Inferior parietal cortex (tissue), 1 donor: ENCODE measurements around the gene CCDC158.
A peak's percentile ranks its signal among the peaks of the same experiment; 100 is the strongest.
"Not testable (repeated sequence)": the region's sequence is repeated elsewhere in the genome, so short reads cannot be mapped to it uniquely, and the experiment has no call there.

Experiments
- DNase-seq: peaks from one replicate; pipeline ENCODE4 v3.0.0-alpha.2; 2016; ENCODE audit errors: extremely low spot score

CCDC158 gene

DNA sequence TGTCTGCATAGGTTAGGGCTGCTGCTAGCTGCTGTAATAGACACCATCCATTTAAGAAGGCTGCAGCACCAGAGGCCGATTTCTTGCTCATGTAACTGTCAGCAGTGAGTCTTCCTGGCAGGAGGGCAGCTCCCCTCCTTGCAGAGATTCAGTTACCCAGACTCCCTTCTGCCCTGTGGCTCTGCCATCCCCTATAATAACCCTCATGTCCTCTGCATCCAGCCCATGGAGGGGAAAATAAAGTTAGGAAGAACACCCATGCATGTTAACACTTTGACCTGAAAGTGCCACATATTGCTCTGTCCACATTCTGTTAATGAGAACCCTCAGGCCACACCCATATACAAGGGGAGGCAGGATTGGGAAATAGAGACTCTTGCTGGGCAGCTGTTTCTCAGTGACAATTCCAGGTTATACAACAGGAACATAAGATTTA lies 109.0 kb downstream of the CCDC158 start:
- no peak for DNase-seq

DNA sequence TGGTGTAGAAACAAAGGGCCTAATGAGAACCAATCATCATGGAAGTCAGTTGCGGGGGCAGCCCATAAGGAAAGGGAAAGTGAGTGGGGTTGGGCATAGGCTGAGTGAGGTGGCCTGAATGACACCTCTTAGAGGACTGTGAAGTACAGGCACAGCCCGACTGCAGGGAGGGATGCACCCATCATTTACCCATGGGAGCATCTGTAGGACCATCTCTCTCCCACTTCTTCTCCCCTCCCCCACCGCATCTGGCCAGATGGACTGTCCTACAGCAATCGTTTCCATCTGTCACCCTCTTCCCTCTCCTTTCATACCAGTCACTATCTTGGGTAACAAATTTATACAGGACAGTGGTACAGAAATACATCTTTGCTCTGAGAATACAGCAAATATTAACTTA lies 110.3 kb downstream of the CCDC158 start:
- no peak for DNase-seq

DNA sequence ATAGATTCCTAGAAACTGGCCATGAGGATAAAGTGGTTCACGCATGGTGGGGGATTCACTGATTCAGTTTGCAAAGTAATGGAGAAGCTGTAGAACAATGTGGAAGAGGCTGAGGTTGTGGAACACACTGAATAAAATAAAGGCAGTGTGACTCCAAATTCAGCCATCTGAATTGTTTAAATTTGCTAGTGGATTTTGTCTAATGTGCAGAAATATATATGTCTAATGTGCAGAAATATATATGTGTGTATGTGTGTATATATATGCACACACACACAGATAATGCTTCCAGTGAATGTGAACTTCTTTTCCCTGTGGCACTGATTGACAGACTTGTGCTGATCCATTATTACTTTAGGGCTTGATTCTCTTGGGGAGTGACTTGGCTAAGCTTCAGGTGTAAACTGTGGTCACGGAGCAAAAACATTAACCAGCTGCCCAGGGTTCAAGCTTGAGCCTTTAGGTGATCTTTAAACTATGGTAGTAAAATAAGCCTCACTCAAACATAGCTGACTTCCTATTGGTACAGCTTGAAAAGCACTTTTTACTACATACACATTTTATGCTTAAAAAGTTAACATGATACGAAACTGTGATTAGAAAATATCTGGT lies 110.9 kb downstream of the CCDC158 start:
- DNase-seq, result no peak

DNA sequence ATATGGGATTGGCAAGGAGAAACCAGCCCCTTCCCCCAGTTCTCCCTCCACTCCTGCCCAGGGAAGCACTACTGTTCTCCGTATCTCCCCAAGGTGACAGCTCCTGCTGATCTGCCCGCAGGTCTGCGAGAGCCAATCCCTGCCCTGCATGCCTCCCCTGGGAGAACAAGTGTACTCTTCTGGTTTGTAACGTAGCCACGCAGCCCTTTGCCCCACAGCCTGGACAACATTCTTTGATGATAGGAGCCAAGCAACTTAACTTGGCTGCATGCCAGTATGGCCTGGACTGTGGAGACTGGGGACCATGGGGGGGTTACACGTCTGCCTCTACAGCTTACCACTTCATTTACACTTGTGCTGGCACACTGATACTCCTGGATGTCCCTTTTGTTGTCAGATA lies 112.4 kb downstream of the CCDC158 start:
- DNase-seq, result no peak

DNA sequence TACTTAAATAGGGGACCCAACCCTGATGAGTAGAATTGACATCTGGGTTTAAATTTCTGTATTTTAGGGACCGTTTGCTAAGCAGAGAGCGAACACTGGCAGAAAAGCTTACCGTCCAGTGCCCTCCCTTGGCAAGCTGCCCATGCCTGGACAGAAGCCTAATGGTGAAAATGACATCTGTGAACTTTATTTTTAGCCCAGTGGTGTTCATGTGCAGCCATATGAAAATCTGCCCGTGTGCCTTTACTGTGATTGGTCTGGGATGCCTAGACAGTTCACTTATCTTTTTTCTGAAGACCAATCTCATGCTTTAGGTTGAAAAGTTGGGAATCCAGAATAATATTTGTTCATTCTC lies 113.3 kb downstream of the CCDC158 start:
- no peak for DNase-seq

DNA sequence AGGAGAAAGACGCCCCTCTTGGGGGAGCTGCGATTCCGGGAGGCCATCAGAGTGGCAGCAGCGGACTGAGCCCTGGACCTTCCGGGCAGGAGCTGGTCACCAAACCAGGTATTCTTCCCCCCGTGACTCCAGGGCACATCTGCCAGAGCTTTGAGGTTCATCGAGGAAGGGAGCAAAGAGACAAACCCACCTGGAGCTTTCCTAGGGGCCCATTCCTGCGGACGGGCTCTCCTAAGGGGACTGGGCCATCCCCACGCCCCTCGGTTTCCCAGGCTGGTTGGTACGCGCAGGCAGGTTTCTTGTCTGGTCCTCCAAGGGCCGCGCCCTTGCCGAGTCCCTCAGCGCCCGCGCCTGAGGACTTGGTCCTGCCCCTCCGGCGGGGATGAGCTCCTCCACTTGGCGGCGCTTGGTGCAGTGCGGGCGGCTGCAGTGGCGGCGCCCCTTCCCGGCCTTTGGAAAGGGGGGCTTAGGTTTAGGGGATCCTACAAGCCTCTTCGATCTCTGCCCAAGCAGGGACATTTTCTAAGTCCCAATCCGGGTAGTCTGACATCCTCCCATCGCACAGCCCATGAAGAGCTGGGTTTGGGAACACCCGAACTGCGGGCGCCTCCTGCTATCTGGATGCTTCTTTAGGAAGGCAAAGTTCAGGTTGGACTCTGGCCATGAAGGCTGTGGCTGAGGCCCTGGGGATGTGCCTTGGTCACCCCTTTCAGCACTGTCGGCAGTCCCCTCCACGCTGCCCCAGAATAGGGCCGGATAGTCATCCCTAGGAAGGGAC lies 113.9 kb downstream of the CCDC158 start:
- DNase-seq, result peak; percentile 20

DNA sequence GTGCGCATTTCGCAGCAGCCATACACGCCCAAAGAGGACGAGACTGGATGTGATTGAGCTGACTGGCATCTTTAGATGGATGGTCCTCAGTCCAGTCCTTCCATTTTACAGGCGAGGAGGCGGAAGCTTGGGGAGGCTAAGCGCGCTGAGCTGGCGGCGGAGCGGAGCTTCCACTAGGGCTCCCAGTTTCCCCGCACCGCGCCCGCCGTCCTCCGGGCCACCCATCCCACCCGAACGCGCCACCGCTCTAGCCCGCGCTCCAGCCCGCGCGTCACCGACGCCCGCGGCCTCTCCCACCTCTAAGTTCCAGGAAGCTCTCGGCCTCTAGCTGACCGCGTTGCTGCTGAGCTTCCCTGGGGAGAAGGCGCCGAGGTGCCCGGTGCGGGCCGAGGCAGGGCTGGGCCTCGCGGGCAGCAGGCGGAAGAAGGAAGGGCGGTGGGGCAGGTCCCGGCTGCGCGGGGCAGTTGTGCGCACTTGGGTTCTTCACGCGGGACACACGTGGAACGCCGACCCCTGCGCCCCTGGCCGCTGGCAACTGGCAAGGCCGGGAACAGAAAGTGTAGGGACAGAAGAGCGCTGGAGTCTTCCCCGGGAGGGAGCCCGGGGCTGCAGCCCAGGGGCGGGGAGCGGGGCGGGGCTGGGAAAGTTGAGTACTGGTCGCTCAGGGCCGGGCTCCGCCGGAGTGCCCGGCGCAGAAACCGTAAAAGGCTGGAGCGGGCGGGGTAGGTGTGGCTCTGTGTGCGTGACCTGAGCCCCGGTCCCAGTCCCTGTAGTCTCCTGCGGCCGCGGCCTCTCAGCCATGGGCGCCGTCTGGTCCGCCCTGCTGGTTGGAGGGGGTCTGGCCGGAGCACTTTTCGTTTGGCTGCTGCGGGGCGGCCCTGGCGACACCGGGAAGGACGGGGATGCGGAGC lies 114.7 kb downstream of the CCDC158 start, which contains the start of gene STBD1:
STBD1 (plus strand) TSS at position 763 of the 911 bp plus-strand sequence; CDS start at position 800, 37 bp downstream.
- DNase-seq, result peak; percentile 22

DNA sequence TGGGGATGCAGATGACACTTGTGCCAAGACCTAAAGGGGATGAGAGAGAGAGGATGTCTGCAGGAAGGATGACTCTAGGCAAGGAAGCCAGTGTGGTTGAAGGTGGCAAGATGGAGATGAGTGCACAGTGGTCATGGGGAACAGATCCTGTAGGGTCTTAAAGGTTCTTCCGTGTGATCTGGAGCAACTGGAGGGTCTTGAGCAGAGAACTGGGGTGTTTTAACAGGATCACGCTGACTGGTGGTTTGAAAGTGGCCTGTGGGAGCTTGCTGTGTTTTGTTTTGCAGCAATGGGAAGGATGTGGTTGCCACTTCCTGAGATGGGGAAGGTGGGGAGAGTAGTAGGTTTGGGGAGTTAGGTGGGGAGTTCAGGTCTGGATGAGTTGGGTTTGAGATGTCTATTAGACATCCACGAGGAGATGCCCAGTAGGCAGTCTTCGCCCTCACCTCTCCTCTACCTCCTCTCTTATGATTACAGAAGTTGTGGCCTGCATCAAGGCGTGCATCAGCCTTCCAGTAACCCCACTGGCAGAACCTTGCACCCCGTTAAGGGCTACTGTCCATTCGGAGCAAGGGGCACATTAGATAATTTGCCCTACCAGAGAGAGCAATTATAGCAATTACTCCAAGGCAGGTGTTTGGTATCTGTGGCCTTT lies 115.8 kb downstream of the CCDC158 start:
- DNase-seq, result no peak

DNA sequence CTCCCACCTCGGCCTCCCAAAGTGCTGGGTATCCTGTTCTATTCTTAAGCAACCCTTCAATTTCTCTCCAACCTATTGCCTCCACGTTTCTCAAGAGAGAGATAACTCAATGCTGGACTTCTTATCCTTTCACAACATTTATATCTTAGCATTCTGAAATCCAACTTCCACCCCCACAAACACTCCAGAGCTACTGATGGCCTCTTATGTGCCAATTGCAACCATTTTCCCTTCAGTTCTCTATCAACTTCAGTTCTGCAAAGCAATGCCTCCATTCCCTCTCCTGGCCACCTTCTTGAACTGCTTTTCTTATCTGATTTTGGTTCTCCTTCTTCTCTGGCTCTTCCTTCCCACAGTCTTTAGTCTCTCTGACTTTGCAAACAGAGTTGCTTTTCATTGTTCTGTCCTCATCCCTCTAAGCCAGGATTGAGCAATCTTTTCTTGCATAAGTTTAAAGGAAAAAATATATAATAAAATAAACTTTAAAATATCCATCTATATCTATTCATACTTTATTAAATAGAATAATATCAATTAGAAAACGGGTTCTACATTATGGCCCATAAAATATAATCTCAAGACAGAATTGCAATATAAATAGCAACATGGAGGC lies 118.0 kb downstream of the CCDC158 start:
- DNase-seq, result no peak

DNA sequence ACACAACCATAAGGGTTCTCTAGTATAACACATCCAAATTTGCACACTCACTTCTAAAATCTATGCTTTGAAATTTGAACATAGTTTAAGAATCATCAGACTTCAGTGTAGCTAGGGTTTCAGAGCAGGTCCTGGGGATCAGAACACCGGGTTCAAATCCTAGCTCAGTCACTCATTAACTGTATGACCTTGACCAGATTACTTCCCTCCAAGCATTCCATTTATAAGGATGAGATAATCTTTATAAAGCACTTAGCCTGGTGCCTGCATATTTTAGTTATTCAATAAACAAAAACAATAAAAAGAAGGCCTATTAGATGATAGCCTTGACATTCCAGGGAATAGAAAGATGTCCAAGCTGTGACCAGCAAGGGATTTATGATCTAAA lies 119.2 kb downstream of the CCDC158 start:
- no peak for DNase-seq

DNA sequence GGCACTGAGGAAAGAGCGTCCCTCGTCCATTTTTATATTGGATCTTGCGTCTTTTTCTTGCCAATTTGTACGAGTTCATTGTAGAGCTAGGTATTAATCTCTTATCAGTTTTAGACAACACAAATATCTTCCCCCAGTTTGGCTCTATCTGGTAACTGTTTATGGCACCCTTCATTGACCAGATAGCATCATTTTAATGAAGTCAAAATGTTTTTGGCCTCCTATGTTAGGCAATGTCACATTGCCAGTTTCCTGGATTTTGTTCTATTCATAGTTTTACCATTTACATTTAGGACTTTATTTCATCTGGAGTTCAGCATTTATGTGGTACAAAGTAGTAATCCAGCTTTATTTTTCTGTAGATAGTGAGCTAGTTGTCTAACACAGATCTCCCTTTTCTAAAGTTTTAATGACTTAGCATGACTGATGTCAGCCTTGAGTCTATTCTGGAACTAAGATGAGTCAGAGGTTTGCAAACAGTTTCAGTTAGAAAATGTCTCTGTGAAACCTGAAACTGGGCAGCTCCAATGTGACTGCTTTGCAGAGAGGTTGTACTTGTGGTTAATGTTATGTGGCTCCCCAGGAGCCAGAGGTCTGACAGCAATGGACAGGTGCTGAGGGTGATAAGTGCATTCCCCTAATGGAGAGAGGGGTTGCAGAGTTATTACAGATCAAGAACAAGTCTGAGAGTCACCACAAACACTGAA lies 119.7 kb downstream of the CCDC158 start:
- DNase-seq, result peak; percentile 75

DNA sequence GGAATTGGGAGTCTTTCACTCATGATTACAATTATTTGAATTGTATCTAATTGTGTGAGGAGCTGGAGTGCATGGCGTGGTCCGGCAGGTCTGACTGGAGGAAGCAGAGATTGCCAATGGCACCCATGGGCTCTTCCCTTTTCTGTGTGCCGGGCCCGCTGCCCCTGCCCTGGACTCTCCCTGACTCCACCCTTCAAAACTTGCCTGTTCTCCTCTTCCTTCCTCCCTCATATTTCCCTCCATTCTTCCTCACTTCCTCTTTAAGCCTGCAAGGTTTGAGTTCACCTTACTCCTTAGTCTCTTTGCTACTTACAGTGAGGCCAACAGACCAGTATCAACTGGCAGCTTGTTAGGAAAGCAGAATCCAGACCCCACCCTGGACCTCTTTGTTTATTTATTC lies 120.9 kb downstream of the CCDC158 start:
- no peak for DNase-seq

DNA sequence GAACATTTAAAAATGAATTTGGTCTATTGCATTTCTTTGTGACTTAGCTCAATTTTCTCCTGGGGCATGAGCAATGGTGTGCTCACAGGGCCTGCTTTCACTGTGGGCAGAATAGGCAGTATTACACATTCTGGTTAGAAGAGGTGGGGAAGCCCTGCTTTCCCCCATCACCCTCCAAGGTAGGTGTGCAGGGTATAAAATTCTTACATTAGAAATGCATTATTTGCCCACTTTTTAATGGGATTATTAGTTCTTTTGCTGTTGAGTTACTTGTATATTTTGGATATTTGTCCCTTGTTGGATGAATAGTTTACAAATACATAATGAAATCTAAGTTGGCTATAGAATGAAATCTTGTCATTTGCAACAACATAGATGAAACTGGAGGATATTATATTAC lies 122.7 kb downstream of the CCDC158 start:
- DNase-seq, result no peak

DNA sequence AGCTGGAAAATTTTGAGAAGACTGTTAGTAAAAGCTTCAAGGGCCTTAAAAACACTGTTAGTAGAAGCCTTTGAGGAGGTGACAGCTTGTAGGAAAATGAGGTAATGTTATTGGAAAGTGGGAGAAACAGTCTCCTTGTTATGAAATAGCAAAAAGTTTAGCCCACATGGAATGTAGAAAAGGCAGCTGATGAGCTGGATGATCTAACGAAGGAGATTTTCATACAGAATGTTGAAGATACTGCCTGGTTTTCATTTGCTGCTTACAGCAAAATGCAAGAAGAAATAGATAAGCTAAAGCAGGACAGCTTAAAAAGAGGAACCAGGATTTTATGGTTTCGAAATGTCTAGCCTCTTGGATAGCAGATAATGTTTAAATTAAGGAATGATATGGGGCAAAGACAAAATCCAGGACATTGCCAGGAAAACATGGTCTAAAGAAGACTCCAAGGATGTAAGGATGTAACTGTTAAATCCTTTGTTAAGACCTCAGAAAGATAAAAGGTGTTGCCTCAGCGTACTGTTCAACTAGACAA lies 124.6 kb downstream of the CCDC158 start:
- no peak for DNase-seq

DNA sequence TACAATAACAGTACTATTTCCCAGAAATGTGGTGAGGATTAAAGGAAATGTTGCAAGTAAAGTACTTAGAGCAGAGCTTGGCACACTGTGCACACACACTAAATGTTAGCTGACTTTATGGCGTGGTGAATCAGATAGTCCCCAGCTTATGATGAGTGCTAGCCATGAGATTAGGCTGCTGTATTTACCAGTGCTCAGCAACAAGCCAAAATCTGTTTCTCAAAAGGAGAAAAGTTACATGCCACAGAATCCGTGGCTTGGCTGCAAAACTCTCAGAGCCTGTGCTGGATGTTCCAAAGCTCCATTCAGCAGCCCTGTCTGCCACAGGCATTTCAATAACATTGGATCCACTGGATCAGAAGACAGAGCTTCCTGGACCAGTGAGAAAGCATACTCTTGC lies 127.2 kb downstream of the CCDC158 start:
- no peak for DNase-seq

DNA sequence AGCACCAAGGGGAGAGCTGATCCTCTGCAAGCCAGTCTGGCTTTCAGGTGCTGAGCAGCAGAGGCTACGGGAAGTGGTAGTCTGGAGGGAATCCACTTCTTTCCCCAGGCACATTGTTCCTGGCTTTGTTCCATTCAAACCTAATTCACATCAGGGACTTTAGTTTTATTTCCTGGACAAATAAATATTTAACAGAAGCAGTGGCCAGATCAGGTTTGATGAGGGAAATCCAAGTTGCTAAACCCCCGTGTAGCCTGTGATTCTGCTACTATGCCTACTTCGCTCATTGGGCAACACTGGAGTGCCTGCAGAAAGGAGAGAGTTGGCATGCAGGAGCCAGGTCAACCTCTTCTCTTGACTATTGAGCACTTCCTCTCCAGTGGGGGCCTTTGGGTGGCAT lies 128.2 kb downstream of the CCDC158 start:
- DNase-seq, result no peak

DNA sequence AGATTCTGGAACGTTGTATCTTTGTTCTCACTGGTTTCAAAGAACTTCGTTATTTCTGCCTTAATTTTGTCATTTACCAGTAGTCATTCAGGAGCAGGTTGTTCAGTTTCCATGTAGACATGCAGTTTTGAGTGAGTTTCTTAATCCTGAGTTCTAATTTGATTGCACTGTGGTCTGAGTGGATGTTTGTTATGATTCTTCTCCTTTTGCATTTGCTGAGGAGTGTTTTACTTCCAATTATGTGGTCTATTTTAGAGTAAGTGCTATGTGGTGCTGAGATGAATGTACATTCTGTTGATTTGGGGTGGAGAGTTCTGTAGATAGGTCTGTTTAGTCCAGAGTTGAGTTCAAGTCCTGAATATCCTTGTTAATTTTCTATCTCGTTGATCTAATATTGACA lies 133.1 kb downstream of the CCDC158 start:
- not testable (repeated sequence) for DNase-seq

DNA sequence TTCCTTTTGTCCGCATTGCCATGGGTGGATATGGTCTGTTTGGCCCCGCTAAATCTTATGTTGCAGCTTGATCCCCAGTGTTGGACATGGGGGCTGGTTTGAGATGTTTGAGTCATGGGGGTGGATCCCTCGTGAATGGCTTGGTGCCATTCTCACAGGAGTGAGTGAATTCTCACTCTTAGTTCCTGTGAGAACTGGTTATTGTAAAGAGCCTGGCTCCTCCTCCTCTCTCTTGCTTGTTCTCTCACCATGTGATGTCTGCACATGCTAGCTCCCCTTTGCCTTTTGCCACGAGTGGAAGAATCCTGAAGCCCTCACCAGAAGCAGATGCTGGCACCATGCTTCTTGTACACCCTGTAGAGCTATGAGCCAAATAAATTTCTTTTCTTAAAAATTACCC lies 137.0 kb downstream of the CCDC158 start:
- DNase-seq, result no peak

DNA sequence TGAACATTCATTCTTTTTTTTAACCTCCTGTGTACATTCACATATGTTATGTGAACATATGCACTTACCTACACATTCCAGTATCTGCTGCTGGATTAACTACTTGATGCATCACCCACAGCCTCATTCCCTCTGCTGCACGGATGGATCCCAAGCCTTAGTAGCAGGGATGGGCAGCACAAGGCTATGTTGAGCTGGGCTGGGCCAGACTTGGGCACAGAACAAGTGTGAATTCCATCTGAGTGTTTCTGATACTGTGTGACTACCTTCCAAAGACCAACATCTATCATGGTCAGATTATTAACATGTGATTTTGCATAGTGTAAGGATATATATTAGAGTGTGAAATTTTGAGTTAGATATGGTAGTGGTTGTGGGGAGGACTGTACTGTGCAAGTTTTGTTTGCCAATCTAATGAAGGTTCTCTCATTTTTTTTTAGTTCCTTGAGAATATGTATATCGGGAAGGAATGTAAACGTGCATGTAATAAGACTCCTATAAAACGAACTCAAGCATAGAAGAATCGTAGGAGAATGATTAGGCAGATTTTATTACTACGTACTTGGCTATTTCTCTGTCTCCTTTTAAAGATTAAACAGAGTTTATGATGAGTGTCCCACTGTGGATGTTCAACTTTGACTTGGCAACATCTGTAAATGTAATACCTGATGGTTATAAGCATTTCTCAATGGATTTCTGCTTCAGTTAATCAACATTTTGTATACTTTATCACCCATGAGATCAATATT lies 137.8 kb downstream of the CCDC158 start:
- no peak for DNase-seq

DNA sequence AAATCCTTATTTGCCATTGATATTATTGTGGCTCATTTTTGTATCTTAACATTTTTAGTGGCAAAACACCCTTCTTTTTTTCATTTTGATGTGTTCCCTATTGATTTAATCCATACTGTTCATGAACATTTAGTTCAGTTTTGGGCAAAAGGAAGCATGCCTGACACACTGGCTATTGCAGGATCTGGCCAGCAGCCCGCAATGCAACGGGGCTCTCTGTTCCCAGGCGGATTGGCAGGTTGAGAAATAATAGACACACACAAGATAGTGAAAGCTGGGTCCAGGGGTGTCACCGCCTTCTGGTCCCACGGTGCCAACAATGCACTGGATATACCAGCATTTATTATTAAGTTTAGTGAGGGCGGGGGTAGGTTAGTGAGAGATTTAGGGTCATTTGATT lies 139.3 kb downstream of the CCDC158 start:
- not testable (repeated sequence) for DNase-seq
